Measurements from ENCODE around the gene TMEM248. TPM values are rescaled to one million over a fixed set of nuclear protein-coding genes. Genes with fewer than 3 reads are reported as not detected.

The TMEM248 gene
- total RNA-seq, 2 donors from 2014 or later, result 77.9 to 79.8 TPM

DNA sequence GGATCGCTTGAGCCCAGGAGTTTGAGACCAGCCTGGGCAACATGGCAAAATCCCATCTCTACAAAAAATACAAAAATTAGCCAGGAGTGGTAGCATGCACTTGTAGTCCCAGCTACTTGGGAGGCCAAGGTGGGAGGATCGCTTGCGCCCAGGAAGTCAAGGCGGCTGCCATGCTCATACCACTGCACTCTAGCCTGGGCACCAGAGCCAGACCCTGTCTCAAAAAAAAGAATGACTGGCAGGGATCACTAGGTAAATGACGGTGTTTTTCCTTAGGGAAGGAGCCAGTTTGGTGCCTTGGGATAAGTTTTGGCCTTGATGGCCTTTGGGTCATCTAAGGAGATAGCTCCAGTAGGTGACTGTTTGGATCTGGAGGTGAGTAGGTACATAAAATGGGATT, 8.9 kb downstream of the TMEM248 start:
- no peaks in the 10 kb centered on the region for H3K9me3 Mint-ChIP-seq
- WGBS, 2 experiments (ENCODE audit: insufficient coverage in 1 of 2, insufficient read length in 1 of 2), result 91 to 96% methylated on average over 5 of the region's 5 CpGs
- Histone ChIP-seq H3K9me3 (ENCODE audit: control insufficient read depth, low read length) (no peaks in the 10 kb centered on the region), H3K36me3 (ENCODE audit: control insufficient read depth, insufficient read depth, low read length) (peaks cover 24% of the 10 kb centered on the region), H3K4me1 (ENCODE audit: control insufficient read depth, insufficient read depth, low read length) (no peaks in the 10 kb centered on the region), H3K27ac (ENCODE audit: low read depth, low read length) (no peak overlapping the region), H3K9ac (ENCODE audit: extremely low read depth, low read length, poor library complexity, severe bottlenecking) (no peak overlapping the region), H3K4me3 (ENCODE audit: low read length) (no peak overlapping the region), H3K27me3 (ENCODE audit: control insufficient read depth, insufficient read depth, low read length, poor library complexity, severe bottlenecking) (no peaks in the 10 kb centered on the region)
- no peak overlapping the region for H3K4me3 Mint-ChIP-seq
- TF ChIP-seq, protein P1, sequence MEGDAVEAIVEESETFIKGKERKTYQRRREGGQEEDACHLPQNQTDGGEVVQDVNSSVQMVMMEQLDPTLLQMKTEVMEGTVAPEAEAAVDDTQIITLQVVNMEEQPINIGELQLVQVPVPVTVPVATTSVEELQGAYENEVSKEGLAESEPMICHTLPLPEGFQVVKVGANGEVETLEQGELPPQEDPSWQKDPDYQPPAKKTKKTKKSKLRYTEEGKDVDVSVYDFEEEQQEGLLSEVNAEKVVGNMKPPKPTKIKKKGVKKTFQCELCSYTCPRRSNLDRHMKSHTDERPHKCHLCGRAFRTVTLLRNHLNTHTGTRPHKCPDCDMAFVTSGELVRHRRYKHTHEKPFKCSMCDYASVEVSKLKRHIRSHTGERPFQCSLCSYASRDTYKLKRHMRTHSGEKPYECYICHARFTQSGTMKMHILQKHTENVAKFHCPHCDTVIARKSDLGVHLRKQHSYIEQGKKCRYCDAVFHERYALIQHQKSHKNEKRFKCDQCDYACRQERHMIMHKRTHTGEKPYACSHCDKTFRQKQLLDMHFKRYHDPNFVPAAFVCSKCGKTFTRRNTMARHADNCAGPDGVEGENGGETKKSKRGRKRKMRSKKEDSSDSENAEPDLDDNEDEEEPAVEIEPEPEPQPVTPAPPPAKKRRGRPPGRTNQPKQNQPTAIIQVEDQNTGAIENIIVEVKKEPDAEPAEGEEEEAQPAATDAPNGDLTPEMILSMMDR (conservative IDR thresholded peaks at IDR 0.05), result no peak
- DNase-seq, result no peak
- H3K4me1 Mint-ChIP-seq, result peaks cover 9% of the 10 kb centered on the region
- H3K36me3 Mint-ChIP-seq (ENCODE audit: low read depth), result peaks cover 29% of the 10 kb centered on the region
- H3K27ac Mint-ChIP-seq, result peak overlapping the region; percentile 49
- no peaks in the 10 kb centered on the region for H3K27me3 Mint-ChIP-seq (ENCODE audit: insufficient read depth)

DNA sequence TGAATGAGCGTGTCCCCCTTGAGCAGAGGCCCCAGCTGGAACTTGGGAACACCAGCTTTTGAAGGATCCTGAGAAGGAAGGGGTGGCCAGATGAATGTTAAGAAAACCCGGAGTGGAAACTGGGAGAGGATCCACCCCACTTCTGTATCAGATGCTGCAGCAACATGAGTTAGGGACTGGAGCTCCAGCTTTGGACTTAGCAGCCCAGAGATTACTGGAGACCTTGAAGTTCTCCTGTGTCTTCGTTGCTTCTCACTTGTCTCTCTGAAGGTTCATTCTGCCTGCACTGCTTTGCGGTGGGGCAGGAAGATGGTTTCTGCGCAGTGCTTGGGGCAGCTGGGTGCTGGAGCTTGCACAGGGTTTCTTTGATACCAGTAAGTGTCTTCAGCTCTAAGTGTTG, 9.3 kb downstream of the TMEM248 start:
- Mint-ChIP-seq H3K4me1 (peaks cover 9% of the 10 kb centered on the region), H3K36me3 (ENCODE audit: low read depth) (peaks cover 25% of the 10 kb centered on the region), H3K9me3 (no peaks in the 10 kb centered on the region), H3K27ac (peak overlapping the region; percentile 49), H3K4me3 (no peak overlapping the region), H3K27me3 (ENCODE audit: insufficient read depth) (no peaks in the 10 kb centered on the region)
- no peak overlapping the region for H3K9ac ChIP-seq (ENCODE audit: extremely low read depth, low read length, poor library complexity, severe bottlenecking)
- no peak overlapping the region for H3K4me3 ChIP-seq (ENCODE audit: low read length)
- peaks cover 22% of the 10 kb centered on the region for H3K36me3 ChIP-seq (ENCODE audit: control insufficient read depth, insufficient read depth, low read length)
- TF ChIP-seq, protein P1 (conservative IDR thresholded peaks at IDR 0.05), result no peak
- H3K27me3 ChIP-seq (ENCODE audit: control insufficient read depth, insufficient read depth, low read length, poor library complexity, severe bottlenecking), result no peaks in the 10 kb centered on the region
- peak; percentile 87 for DNase-seq
- WGBS, 2 experiments (ENCODE audit: insufficient coverage in 1 of 2, insufficient read length in 1 of 2), result 71 to 77% methylated on average over 4 to 5 of the region's 5 CpGs
- H3K9me3 ChIP-seq (ENCODE audit: control insufficient read depth, low read length), result no peaks in the 10 kb centered on the region
- no peaks in the 10 kb centered on the region for H3K4me1 ChIP-seq (ENCODE audit: control insufficient read depth, insufficient read depth, low read length)
- no peak overlapping the region for H3K27ac ChIP-seq (ENCODE audit: low read depth, low read length)

DNA sequence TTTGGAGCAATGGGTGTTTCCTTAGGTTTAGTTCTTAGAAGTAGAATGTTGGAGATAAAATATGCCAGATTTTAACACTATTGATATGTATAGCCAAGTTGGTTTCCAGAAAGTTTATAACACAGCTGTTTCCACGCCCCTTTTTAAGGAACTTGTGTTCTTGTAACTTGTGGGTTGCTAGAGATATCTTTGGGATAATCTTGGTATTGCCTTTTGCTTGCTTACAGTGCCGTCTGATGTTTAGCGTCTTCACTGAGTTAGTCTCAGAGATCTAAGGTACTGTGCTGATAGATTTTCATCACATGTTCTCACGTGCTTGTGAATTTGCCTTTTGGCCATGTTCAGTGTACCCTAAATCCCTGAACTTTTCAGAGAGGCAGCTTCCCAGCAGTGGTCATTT, 12.4 kb downstream of the TMEM248 start:
- Histone ChIP-seq H3K4me1 (ENCODE audit: control insufficient read depth, insufficient read depth, low read length) (no peaks in the 10 kb centered on the region), H3K27ac (ENCODE audit: low read depth, low read length) (no peak overlapping the region), H3K4me3 (ENCODE audit: low read length) (no peak overlapping the region), H3K36me3 (ENCODE audit: control insufficient read depth, insufficient read depth, low read length) (peaks cover 5% of the 10 kb centered on the region), H3K9me3 (ENCODE audit: control insufficient read depth, low read length) (no peaks in the 10 kb centered on the region), H3K9ac (ENCODE audit: extremely low read depth, low read length, poor library complexity, severe bottlenecking) (no peak overlapping the region), H3K27me3 (ENCODE audit: control insufficient read depth, insufficient read depth, low read length, poor library complexity, severe bottlenecking) (no peaks in the 10 kb centered on the region)
- WGBS, 2 experiments (ENCODE audit: insufficient coverage in 1 of 2, insufficient read length in 1 of 2), result 94% methylated on average over 3 to 4 of the region's 4 CpGs
- Mint-ChIP-seq H3K27ac (no peak overlapping the region), H3K4me1 (peaks cover 9% of the 10 kb centered on the region), H3K27me3 (ENCODE audit: insufficient read depth) (no peaks in the 10 kb centered on the region), H3K4me3 (no peak overlapping the region), H3K9me3 (peaks cover 2% of the 10 kb centered on the region), H3K36me3 (ENCODE audit: low read depth) (peaks cover 26% of the 10 kb centered on the region)
- no peak for DNase-seq
- TF ChIP-seq, protein P1 (conservative IDR thresholded peaks at IDR 0.05), result no peak
